ENCODE results near the gene GAPDH. TPM values are rescaled to one million over a fixed set of nuclear protein-coding genes. Genes with fewer than 3 reads are reported as not detected.
A peak's percentile ranks its signal among the peaks of the same experiment; 100 is the strongest.
"Not testable (repeated sequence)": the region's sequence is repeated elsewhere in the genome, so short reads cannot be mapped to it uniquely, and the experiment has no call there.

Gene GAPDH
- 1,000 to 10,000 TPM in 2 of 3 donors, 100 to 1,000 TPM in 1; 763 to 1,731 (median 1,287) TPM for polyA plus RNA-seq

GRCh38 chr12:6533923-6534694 is at the start of gene GAPDH:
Gene GAPDH (plus strand): TSS chr12:6534517. CDS start chr12:6534833, 316 bp downstream.
- 0 to 1% (median 0%) methylated on average over 47 to 62 of the region's 62 CpGs for WGBS, 3 donors
- H3K27ac ChIP-seq (ENCODE audit: low read depth, low read length): peak within 1 kb of the TSS; percentile 95

GRCh38 chr12:6488240-6488639 is 46.1 kb upstream of the GAPDH start:
- H3K27ac ChIP-seq (ENCODE audit: low read depth, low read length): no peak overlapping the region
- WGBS, 3 donors: 84 to 85% (median 85%) methylated on average over 1 of the region's 1 CpG

GRCh38 chr12:6489449-6489848 is 44.9 kb upstream of the GAPDH start:
- 72 to 75% (median 72%) methylated on average over 4 of the region's 4 CpGs for WGBS, 3 donors

DNA sequence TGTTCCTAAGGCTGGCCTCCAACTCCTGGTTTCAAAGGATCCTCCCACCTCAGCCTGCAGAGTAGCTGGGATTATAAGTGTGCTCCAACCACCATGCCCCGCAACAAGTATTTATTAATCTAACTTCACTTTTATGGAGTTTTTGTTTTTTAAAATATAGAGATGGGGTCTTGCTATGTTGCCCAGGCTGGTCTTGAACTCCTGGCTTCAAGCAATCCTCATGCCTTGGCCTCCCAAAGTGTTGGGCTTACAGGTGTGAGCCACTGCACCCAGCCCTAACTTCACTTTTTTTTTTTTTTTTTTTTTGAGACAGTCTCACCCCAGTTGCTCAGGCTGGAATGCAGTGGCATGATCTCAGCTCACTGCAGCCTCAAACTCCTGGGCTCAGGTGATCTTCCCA is 43.6 kb upstream of the GAPDH start:
- 98 to 100% (median 100%) methylated on average over 1 of the region's 1 CpG for WGBS, 3 donors
- H3K27ac ChIP-seq (ENCODE audit: low read depth, low read length): not testable (repeated sequence)

More at GRCh38 chr12:6489449-6489848, 44.9 kb upstream of the GAPDH start:
- H3K27ac ChIP-seq (ENCODE audit: low read depth, low read length): no peak overlapping the region

DNA sequence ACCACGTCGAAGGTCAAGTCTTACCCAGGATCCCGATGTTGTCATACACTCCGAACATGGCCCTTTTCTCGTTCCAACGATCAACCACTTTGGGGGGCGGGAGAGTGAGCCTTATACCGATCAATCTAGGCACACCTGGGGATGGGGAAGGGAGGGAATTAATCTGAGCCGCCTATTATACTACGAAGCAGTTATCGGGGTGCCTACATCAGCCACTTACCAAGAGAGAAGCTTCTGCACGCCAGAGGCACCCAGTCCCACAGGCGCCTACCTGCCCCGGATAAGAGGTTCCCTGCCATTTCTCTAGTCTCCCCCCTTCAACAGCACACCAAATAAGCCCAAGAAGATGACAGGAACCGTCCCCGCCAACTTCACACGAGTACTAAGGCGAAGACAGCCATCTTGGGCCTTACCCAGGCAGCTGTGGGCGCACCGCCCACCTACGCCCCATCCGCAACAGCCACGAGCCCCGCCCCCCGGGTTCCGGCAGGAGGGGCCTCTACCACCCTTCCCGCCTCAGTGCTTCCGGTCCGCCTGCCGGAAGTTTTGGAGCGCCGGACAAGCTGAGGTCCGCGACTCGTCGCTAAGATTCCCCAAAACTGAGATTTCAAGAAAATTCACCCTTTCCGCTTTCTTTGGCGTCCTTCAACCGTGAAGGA is 41.4 kb upstream of the GAPDH start, which contains the start of gene MRPL51:
TSS of gene MRPL51 (minus strand) at position 425 of the 659 bp plus-strand sequence. CDS start at position 299, 126 bp downstream.
- H3K27ac ChIP-seq (ENCODE audit: low read depth, low read length): peak within 1 kb of the TSS; percentile 66

DNA sequence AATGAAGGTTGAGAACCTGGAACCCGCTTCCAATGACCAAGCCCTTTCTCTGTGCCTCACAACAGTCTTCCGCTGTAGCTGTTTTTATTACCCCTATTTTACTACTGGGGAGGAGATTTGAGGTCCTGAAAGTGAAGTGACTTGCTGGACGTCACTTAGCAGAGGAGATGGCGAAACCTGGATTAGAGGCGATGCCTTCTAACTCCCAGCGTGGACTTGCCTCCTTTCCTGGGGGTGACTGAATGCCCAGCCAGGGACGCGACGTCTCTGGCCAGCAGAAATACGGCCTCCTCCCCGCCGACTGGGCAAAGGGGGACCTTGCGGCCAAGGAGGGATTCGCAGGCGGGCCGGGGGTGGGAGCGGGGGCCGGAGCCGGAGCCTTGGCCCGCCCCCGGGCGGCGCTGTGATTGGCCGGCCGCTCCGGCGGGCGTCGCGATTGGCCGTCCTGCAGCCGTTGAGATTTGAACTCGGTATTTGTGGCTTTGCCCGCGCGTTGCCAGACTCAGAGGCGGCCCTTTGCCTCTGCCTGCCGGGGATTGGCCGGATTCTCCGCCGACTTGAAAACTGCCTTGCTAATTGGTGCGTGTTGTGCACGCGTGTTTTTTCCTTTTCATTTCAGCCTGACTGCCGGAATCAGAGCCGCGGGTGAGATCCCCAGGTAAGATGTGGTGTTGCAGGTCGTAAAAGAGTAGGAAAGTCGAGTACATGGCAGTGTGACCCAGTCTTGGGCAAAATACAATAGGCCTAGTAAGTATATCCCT is 40.6 kb upstream of the GAPDH start, which contains the start of gene NCAPD2:
TSS of gene NCAPD2 (plus strand) at position 606 of the 761 bp plus-strand sequence. CDS start 997 bp downstream, outside the sequence.
- 0 to 1% (median 0%) methylated on average over 47 to 49 of the region's 49 CpGs for WGBS, 3 donors
- H3K27ac ChIP-seq (ENCODE audit: low read depth, low read length): peak within 1 kb of the TSS; percentile 66

More for the DNA sequence above, 41.4 kb upstream of the GAPDH start, which contains the start of gene MRPL51:
- 0 to 1% (median 1%) methylated on average over 39 of the region's 39 CpGs for WGBS, 3 donors

GRCh38 chr12:6494258-6494743 is 40.0 kb upstream of the GAPDH start:
- WGBS, 3 donors: 1% methylated on average over 14 of the region's 14 CpGs
- H3K27ac ChIP-seq (ENCODE audit: low read depth, low read length): no peak overlapping the region

DNA sequence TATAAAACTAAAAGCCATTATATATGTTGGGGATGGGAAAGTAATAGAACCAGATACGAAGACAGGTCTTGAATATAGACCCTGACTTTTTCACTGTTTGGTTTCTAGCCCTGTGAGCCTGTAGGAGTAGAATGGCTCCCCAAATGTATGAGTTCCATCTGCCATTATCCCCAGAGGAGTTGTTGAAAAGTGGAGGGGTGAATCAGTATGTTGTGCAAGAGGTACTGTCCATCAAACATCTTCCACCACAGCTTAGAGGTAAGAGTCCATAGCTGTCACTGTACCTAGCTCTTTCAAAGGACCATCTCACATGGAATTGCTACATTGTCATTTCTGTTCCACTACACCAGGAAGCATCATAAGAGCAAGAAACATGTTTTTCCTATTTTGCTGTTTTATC is 39.3 kb upstream of the GAPDH start:
- 58 to 70% (median 69%) methylated on average over 1 of the region's 1 CpG for WGBS, 3 donors
- H3K27ac ChIP-seq (ENCODE audit: low read depth, low read length): no peak overlapping the region

- 78 to 96% (median 81%) methylated on average over 3 of the region's 3 CpGs for whole genome bisulfite sequencing, 3 donors
Observed at GRCh38 chr12:6497291-6497690, 37.0 kb upstream of the GAPDH start.

DNA sequence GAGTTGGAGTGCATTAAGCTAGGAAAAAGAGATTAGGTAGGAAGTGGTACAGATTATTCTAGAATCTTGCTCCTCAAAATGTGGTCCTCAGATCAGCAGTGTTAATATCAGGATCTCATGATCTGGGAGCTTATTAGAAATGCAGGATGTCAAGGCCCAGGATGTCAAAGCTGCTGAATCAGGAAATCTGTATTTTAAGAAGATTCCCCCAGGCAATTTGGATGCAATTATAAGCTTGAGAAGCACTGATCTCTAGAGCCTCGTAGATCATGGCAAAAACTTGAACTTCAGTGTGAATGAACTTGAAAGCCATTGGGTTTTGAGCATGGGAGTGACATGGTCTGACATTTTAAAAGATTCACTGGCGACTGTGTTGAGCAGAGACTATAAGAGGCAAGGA is 33.9 kb upstream of the GAPDH start:
- WGBS, 3 donors: 80 to 93% (median 91%) methylated on average over 2 of the region's 2 CpGs
- H3K27ac ChIP-seq (ENCODE audit: low read depth, low read length): no peak overlapping the region

More at GRCh38 chr12:6497291-6497690, 37.0 kb upstream of the GAPDH start:
- H3K27ac ChIP-seq (ENCODE audit: low read depth, low read length): not testable (repeated sequence)

GRCh38 chr12:6507102-6507998 is 27.0 kb upstream of the GAPDH start:
- H3K27ac ChIP-seq (ENCODE audit: low read depth, low read length): no peak overlapping the region
- 79 to 89% (median 81%) methylated on average over 12 of the region's 12 CpGs for WGBS, 3 donors

GRCh38 chr12:6508087-6508486 is 26.2 kb upstream of the GAPDH start:
- WGBS, 3 donors: 81 to 87% (median 84%) methylated on average over 7 of the region's 7 CpGs
- no peak overlapping the region for H3K27ac ChIP-seq (ENCODE audit: low read depth, low read length)

- 84 to 93% (median 87%) methylated on average over 3 of the region's 3 CpGs for WGBS, 3 donors
- H3K27ac ChIP-seq (ENCODE audit: low read depth, low read length): no peak overlapping the region
Observed at GRCh38 chr12:6520186-6520585, 14.1 kb upstream of the GAPDH start.

DNA sequence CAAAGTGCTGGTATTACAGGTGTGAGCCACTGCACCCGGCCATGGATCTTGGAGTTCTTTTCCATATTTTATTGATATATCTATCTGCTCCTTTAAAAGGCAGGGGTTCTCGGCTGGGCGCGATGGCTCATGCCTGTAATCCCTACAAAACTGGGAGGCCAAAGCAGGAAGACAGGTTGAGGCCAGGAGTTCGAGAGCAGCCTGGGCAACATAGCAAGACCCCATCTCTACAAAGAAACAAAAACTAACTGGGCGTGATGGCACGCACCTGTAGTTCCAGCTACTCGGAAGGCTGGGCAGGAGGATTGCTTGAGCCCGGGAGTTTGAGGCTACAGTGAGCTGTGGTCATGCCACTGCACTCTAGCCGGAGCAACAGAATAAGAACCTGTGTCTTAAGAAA is 12.1 kb upstream of the GAPDH start:
- WGBS, 3 donors: 88 to 89% (median 88%) methylated on average over 10 of the region's 10 CpGs
- no peak overlapping the region for H3K27ac ChIP-seq (ENCODE audit: low read depth, low read length)

DNA sequence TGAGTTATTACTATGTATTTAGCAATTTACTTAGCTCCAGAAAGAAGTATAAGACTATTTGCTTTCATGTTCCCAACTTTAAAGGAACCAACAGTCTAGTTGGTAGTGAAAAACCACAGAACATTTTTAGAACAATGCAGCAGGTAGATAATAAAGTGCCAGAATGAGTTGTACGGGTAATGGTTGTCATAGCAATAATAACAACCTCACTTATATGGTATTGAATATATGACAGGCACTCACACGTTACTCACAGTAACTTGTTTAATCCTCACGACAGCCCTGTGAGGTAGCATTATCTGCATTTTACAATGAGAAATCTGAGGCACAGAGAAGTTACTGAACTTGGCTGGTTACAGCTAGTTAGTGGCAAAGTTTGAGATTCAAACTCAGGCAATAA is 10.6 kb upstream of the GAPDH start:
- no peak overlapping the region for H3K27ac ChIP-seq (ENCODE audit: low read depth, low read length)
- 87 to 88% (median 88%) methylated on average over 3 of the region's 3 CpGs for WGBS, 3 donors

GRCh38 chr12:6524648-6525047 is 9.7 kb upstream of the GAPDH start:
- WGBS, 3 donors: 92 to 98% (median 92%) methylated on average over 5 of the region's 5 CpGs

DNA sequence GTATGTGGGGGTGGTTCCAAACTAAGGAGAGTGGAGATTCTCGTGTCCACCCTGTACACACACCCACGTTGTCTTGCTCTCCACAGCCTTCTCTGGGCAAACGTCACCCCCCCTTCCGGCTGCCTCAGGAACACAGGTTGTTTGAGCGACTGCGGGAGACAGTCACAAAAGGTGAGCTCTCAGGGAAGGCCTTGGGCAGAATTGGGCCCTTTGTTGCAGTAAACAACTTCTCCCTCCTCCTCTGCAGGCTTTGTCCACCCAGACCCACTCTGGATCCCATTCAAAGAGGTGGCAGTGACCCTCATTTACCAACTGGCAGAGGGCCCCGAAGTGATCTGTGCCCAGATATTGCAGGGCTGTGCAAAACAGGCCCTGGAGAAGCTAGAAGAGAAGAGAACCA is 8.1 kb upstream of the GAPDH start:
- 89 to 94% (median 93%) methylated on average over 7 of the region's 7 CpGs for WGBS, 3 donors

More at GRCh38 chr12:6524648-6525047, 9.7 kb upstream of the GAPDH start:
- H3K27ac ChIP-seq (ENCODE audit: low read depth, low read length): no peak overlapping the region

More for the DNA sequence above, 8.1 kb upstream of the GAPDH start:
- H3K27ac ChIP-seq (ENCODE audit: low read depth, low read length): no peak overlapping the region
